GM12878 (cell line): ENCODE measurements around the gene DIPK2A. TPM values are rescaled to one million over a fixed set of nuclear protein-coding genes. Genes with fewer than 3 reads are reported as not detected.

Source experiments
- ATAC-seq: fragments of 200-7000 bp; cut with Tn5 transposase; 3 replicates; pipeline ENCODE4 v1.9.1; 2020; ENCODE audit warnings: mild to moderate bottlenecking, moderate library complexity
- BruUV-seq: library from RNA; stranded (reverse); fragments of 400-500 nt; replicated peaks from 2 replicates; lab custom pipeline; 2021; lab: Mats Ljungman, UMichigan
- CTCF ChIA-PET: fragments of 300-600 bp; sonication (Branson Sonifier 250); formaldehyde crosslinking; extraction: SDS; loops from one replicate; lab custom pipeline; 2021; ENCODE audit warnings: inconsistent platforms; lab: Yijun Ruan, JAX
- POLR2A ChIA-PET: fragments of 350-600 bp; formaldehyde crosslinking; extraction: SDS; loops from one replicate; lab custom pipeline; 2021; ENCODE audit warnings: inconsistent platforms; lab: Charles Lee
- RAD21 ChIA-PET: fragments of 300-600 bp; sonication (Branson Sonifier 250); formaldehyde crosslinking; loops from one replicate; lab custom pipeline; 2023; ENCODE audit warnings: antibody characterized with exemption; ENCODE audit not compliant: unreplicated experiment; lab: Charles Lee
- SMC1A ChIA-PET: fragments of 300-600 bp; sonication (Branson Sonifier 250); formaldehyde crosslinking; loops from one replicate; lab custom pipeline; 2023; ENCODE audit not compliant: unreplicated experiment, uncharacterized antibody; lab: Charles Lee
- DNase-seq: peaks from one replicate; pipeline ENCODE4 v3.0.0-alpha.2; 2011; ENCODE audit warnings: low read depth, low spot score
- FAIRE-seq: peaks from 3 replicates; lab custom pipeline; 2011; peaks lifted over from hg19 to GRCh38; lab: Jason Lieb, UNC
- H2AFZ ChIP-seq: 2 replicates; pipeline ENCODE4 v1.6.0; 2011; ENCODE audit warnings: low read depth, low read length, control low read depth; ENCODE audit not compliant: control insufficient read depth
- H3K27ac ChIP-seq: 2 replicates; pipeline ENCODE4 v1.5.1; 2011; ENCODE audit warnings: control low read depth; ENCODE audit not compliant: control insufficient read depth, insufficient read depth
- H3K27me3 ChIP-seq, 2 experiments: replicated peaks in 1 of 2; 2 replicates each; pipeline versions ENCODE4 v1.6.0 to v1.6.1; 2011; ENCODE audit warnings: low read length in 1 of 2; ENCODE audit not compliant: control insufficient read depth in 2 of 2, insufficient read depth in 2 of 2
- H3K36me3 ChIP-seq, 2 experiments: 2 replicates each; pipeline ENCODE4 v1.5.1; 2011; ENCODE audit warnings: low read length in 1 of 2; ENCODE audit not compliant: control insufficient read depth in 2 of 2, insufficient read depth in 2 of 2
- H3K4me1 ChIP-seq: 2 replicates; pipeline ENCODE4 v1.6.1; 2011; ENCODE audit warnings: mild to moderate bottlenecking, low read length, moderate library complexity, mixed read lengths; ENCODE audit not compliant: control insufficient read depth, insufficient read depth
- H3K4me2 ChIP-seq: 2 replicates; pipeline ENCODE4 v1.6.0; 2011; ENCODE audit warnings: control low read depth; ENCODE audit not compliant: control insufficient read depth, insufficient read depth
- H3K4me3 ChIP-seq: fragments of 200-600 bp; sonication (generic); 2 replicates; pipeline ENCODE4 v1.5.1; 2016
- H3K79me2 ChIP-seq: 2 replicates; pipeline ENCODE4 v1.6.0; 2011; ENCODE audit warnings: low read length; ENCODE audit not compliant: control insufficient read depth, insufficient read depth
- H3K9ac ChIP-seq: 2 replicates; pipeline ENCODE4 v1.8.0; 2011; ENCODE audit warnings: low read length, control low read depth, mixed read lengths; ENCODE audit not compliant: control insufficient read depth, insufficient read depth
- H3K9me3 ChIP-seq: replicated peaks from 3 replicates; pipeline ENCODE4 v1.5.1; 2011; ENCODE audit warnings: mild to moderate bottlenecking, low read length; ENCODE audit not compliant: control insufficient read depth, insufficient read depth
- H4K20me1 ChIP-seq: 2 replicates; pipeline ENCODE4 v1.6.0; 2011; ENCODE audit not compliant: control insufficient read depth, insufficient read depth
- ATF7 ChIP-seq: fragments of 450-650 bp; IDR thresholded peaks from 2 replicates; pipeline ENCODE4 v1.6.1; 2016; ENCODE audit warnings: low read depth, mild to moderate bottlenecking
- SMAD1 ChIP-seq: fragments of 450-650 bp; IDR thresholded peaks from 2 replicates; pipeline ENCODE4 v1.6.1; 2018; ENCODE audit warnings: mild to moderate bottlenecking, low read depth; ENCODE audit not compliant: partially characterized antibody
- YY1 ChIP-seq: IDR thresholded peaks from 2 replicates; pipeline ENCODE4 v1.6.1; 2011; ENCODE audit warnings: low read depth, mild to moderate bottlenecking, low read length
- WGBS: methylation state at CpG from one replicate; pipeline ENCODE4 v1.1.6; 2016; ENCODE audit warnings: low lambda C conversion rate; ENCODE audit not compliant: insufficient replicate concordance, insufficient coverage; ENCODE audit errors: missing lambda C conversion rate; 5-methylcytosine and 5-hydroxymethylcytosine counted together
- in situ Hi-C: fragments of 300-500 bp; cut with MboI; formaldehyde crosslinking; loops from 9 replicates; pipeline ENCODE4 v1.14.3; 2018; ENCODE audit warnings: mixed read lengths
- intact Hi-C: fragments of 100-400 bp; cut with micrococcal nuclease; formaldehyde crosslinking; loops from one replicate; pipeline ENCODE4 v1.14.2; 2022; ENCODE audit not compliant: unreplicated experiment
- polyA plus RNA-seq, 11 experiments: library from polyadenylated mRNA; depleted of rRNA in 4 of 11; unstranded in 6 of 11; stranded (reverse) in 5 of 11; fragments of >200 nt; fragmentation: Nextera tagmentation in 4 of 11; fragmentation: Illumina TruSeq in 1 of 11; extraction: Ambion mirVana in 4 of 11; extraction: Trizol in 1 of 11; gene quantifications; 1 replicate in 1 of 11; 2 replicates in 10 of 11; pipeline versions ENCODE4 v1.2.1 to v1.2.3, GENCODE V29; 2011 to 2016; ENCODE audit warnings: inconsistent platforms in 2 of 11, missing spikeins in 2 of 11, low read depth in 1 of 11
- total RNA-seq, 4 experiments: library from RNA; depleted of rRNA in 3 of 4; stranded (reverse); fragments of >200 nt in 3 of 4; fragmentation: Illumina TruSeq in 1 of 4; extraction: Trizol in 1 of 4; gene quantifications; 2 replicates each; pipeline versions ENCODE4 v1.2.1 to v1.2.3, GENCODE V29; 2013 to 2021
- TF ChIP-seq, protein P1 (sequence below): IDR thresholded peaks from 2 replicates; pipeline ENCODE4 v1.6.1; 2011; ENCODE audit warnings: borderline replicate concordance, low read depth, mild to moderate bottlenecking, moderate library complexity, low read length; ENCODE audit not compliant: insufficient read depth, poor library complexity, severe bottlenecking
- TF ChIP-seq, protein P2 (sequence below): fragments of 150-350 bp; IDR thresholded peaks from 2 replicates; pipeline ENCODE4 v1.6.1; 2014; ENCODE audit warnings: mild to moderate bottlenecking, low read depth, low read length

Gene DIPK2A
- total and polyA plus RNA-seq, 10 of the 15 experiments (the other 5 are each of a cell fraction or from before 2014, with no cell fraction given): 4.6 to 36.4 (median 15.0) TPM

DNA sequence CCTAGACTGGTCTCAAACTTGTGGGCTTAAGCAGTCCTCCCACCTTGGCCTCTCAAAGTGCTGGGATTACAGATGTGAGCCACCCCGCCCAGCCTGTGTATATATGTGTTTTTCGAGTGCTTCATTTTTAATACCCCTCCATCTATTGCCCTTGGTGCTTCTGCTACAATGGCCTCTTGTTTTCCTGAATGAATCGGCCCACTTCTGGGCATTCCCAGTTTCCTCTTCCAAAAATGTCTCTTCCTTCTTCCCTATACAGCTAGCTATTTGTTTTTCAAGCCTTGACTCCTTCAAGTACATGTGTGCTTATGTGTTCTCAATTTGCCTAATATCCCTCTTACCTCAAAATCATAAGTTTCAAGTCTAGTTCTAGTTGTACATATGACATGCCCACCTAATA lies 16.7 kb downstream of the DIPK2A start:
- peaks cover 2 to 5% of the 10 kb centered on the region in 2 experiments for H3K36me3 ChIP-seq
- H4K20me1 ChIP-seq: no peaks in the 10 kb centered on the region
- H3K27me3 ChIP-seq: no peaks in the 10 kb centered on the region
- H3K4me2 ChIP-seq: no peak overlapping the region
- ChIA-PET POLR2A (no interaction called here), SMC1A (no interaction called here), RAD21 (no interaction called here)
- peaks cover 4% of the 10 kb centered on the region for H3K9me3 ChIP-seq
- no peaks in the 10 kb centered on the region for H3K4me1 ChIP-seq
- ATAC-seq (no peak), DNase-seq (no peak), FAIRE-seq (no peak)
- in situ Hi-C loops: no loop called here
- no peak overlapping the region for H3K27ac ChIP-seq
- TF ChIP-seq SMAD1 (no peak), ATF7 (no peak), YY1 (no peak)
- TF ChIP-seq, protein P1, sequence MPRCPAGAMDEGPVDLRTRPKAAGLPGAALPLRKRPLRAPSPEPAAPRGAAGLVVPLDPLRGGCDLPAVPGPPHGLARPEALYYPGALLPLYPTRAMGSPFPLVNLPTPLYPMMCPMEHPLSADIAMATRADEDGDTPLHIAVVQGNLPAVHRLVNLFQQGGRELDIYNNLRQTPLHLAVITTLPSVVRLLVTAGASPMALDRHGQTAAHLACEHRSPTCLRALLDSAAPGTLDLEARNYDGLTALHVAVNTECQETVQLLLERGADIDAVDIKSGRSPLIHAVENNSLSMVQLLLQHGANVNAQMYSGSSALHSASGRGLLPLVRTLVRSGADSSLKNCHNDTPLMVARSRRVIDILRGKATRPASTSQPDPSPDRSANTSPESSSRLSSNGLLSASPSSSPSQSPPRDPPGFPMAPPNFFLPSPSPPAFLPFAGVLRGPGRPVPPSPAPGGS: no peak
- TF ChIP-seq, protein P2, sequence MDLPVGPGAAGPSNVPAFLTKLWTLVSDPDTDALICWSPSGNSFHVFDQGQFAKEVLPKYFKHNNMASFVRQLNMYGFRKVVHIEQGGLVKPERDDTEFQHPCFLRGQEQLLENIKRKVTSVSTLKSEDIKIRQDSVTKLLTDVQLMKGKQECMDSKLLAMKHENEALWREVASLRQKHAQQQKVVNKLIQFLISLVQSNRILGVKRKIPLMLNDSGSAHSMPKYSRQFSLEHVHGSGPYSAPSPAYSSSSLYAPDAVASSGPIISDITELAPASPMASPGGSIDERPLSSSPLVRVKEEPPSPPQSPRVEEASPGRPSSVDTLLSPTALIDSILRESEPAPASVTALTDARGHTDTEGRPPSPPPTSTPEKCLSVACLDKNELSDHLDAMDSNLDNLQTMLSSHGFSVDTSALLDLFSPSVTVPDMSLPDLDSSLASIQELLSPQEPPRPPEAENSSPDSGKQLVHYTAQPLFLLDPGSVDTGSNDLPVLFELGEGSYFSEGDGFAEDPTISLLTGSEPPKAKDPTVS: no peak
- TF ChIP-seq, all 136 proteins: peak for 0
- H3K4me3 ChIP-seq: no peak overlapping the region
- no TSS peak for BruUV-seq
- intact Hi-C loops: no loop called here
- WGBS: 93% methylated on average over 3 of the region's 3 CpGs
- no peak overlapping the region for H3K9ac ChIP-seq
- CTCF ChIA-PET: interaction anchor here (1.0 kb wide), 1 partner anchor 13 kb away, joined by 3 read pairs; no protein-coding TSS in a partner anchor
- H2AFZ ChIP-seq: no peak overlapping the region
- peaks cover 37% of the 10 kb centered on the region for H3K79me2 ChIP-seq
